NCI-H748 treated with DMSO at 0.1 percent for 48 hours (cell line): Measurements from ENCODE around the gene MMP24.
"Not testable (repeated sequence)": the region's sequence is repeated elsewhere in the genome, so short reads cannot be mapped to it uniquely, and the experiment has no call there.

Source experiments
- DNase-seq: peaks from one replicate; lab custom pipeline; 2025; lab: John Stamatoyannopoulos, UW

Gene MMP24

GRCh38 chr20:35311409-35311808 lies 84.9 kb downstream of the MMP24 start:
- DNase-seq: no peak

- no peak for DNase-seq
These were observed 85.3 kb downstream of the MMP24 start for GRCh38 chr20:35311822-35312221.

- no peak for DNase-seq
These were observed 85.8 kb downstream of the MMP24 start for GRCh38 chr20:35312318-35312717.

- DNase-seq: no peak
These were observed 88.5 kb downstream of the MMP24 start for GRCh38 chr20:35314816-35315631.

- DNase-seq: not testable (repeated sequence)
These were observed 89.1 kb downstream of the MMP24 start for GRCh38 chr20:35315632-35316020.

- DNase-seq: no peak
These were observed 89.6 kb downstream of the MMP24 start for GRCh38 chr20:35316086-35316485.

- no peak for DNase-seq
These were observed 91.1 kb downstream of the MMP24 start for GRCh38 chr20:35317416-35318210.

GRCh38 chr20:35318502-35319157 lies 92.1 kb downstream of the MMP24 start:
- no peak for DNase-seq

GRCh38 chr20:35319192-35319870 lies 92.8 kb downstream of the MMP24 start:
- DNase-seq: no peak

GRCh38 chr20:35319871-35320197 lies 93.3 kb downstream of the MMP24 start:
- DNase-seq: no peak

GRCh38 chr20:35320396-35321126 lies 94.1 kb downstream of the MMP24 start:
- DNase-seq: no peak

- no peak for DNase-seq
These were observed 98.9 kb downstream of the MMP24 start for GRCh38 chr20:35325401-35325800.

GRCh38 chr20:35326021-35326739 lies 99.7 kb downstream of the MMP24 start:
- no peak for DNase-seq
